IMR-90 (cell line): ENCODE measurements around the gene FAM98C. TPM values are rescaled to one million over a fixed set of nuclear protein-coding genes. Genes with fewer than 3 reads are reported as not detected.

Experiments
- ATAC-seq: fragments of 200-7000 bp; cut with Tn5 transposase; 2 replicates; pipeline ENCODE4 v1.9.1; 2020; ENCODE audit warnings: low read depth, mild to moderate bottlenecking, moderate library complexity
- BruUV-seq: library from RNA; stranded (reverse); fragments of 400-500 nt; replicated peaks from 2 replicates; lab custom pipeline; 2021; lab: Mats Ljungman, UMichigan
- CTCF ChIA-PET: fragments of 300-600 bp; formaldehyde crosslinking; extraction: SDS; loops from one replicate; lab custom pipeline; 2021; ENCODE audit warnings: antibody characterized with exemption; lab: Yijun Ruan, JAX
- POLR2A ChIA-PET: fragments of 300-600 bp; sonication (Branson Sonifier 250); formaldehyde crosslinking; loops from one replicate; lab custom pipeline; 2022; ENCODE audit warnings: antibody characterized with exemption; ENCODE audit not compliant: unreplicated experiment; lab: Charles Lee
- DNase-seq: peaks from one replicate; pipeline ENCODE4 v3.0.0; 2013
- H2AFZ ChIP-seq: replicated peaks from 2 replicates; pipeline ENCODE3; 2013; ENCODE audit warnings: low read length, mild to moderate bottlenecking; ENCODE audit not compliant: poor library complexity
- H2AK5ac ChIP-seq: 2 replicates; pipeline ENCODE4 v1.6.1; 2013; ENCODE audit warnings: low read depth, low read length, inconsistent platforms
- H2AK9ac ChIP-seq: replicated peaks from 2 replicates; pipeline ENCODE3; 2013; ENCODE audit warnings: mild to moderate bottlenecking, low read depth, low read length, moderate library complexity; ENCODE audit not compliant: poor library complexity
- H2BK120ac ChIP-seq: 2 replicates; pipeline ENCODE4 v1.6.1; 2013; ENCODE audit warnings: low read depth, low read length, inconsistent platforms
- H2BK15ac ChIP-seq: 3 replicates; pipeline ENCODE4 v1.6.1; 2013; ENCODE audit warnings: low read depth, low read length, inconsistent platforms
- H2BK20ac ChIP-seq: 2 replicates; pipeline ENCODE4 v1.6.1; 2013; ENCODE audit warnings: low read depth, mild to moderate bottlenecking, inconsistent platforms, low read length, moderate library complexity
- H2BK5ac ChIP-seq: 2 replicates; pipeline ENCODE4 v1.6.1; 2013; ENCODE audit warnings: mild to moderate bottlenecking, low read depth, low read length, inconsistent platforms; ENCODE audit not compliant: poor library complexity, severe bottlenecking
- H3K14ac ChIP-seq: replicated peaks from 2 replicates; pipeline ENCODE4 v1.6.1; 2013; ENCODE audit warnings: low read depth, low read length, inconsistent platforms
- H3K18ac ChIP-seq: 2 replicates; pipeline ENCODE4 v1.6.1; 2013; ENCODE audit warnings: low read depth, low read length, control low read depth
- H3K23ac ChIP-seq: 2 replicates; pipeline ENCODE4 v1.6.1; 2013; ENCODE audit warnings: low read depth, low read length, inconsistent platforms
- H3K27ac ChIP-seq: 2 replicates; pipeline ENCODE4 v1.5.1; 2013; ENCODE audit warnings: mild to moderate bottlenecking, control low read depth, low read length; ENCODE audit not compliant: insufficient read depth
- H3K27me3 ChIP-seq: 2 replicates; pipeline ENCODE4 v1.6.1; 2013; ENCODE audit warnings: low read length; ENCODE audit not compliant: control insufficient read depth, insufficient read depth
- H3K36me3 ChIP-seq: 2 replicates; pipeline ENCODE4 v1.6.1; 2013; ENCODE audit warnings: low read length, mixed read lengths; ENCODE audit not compliant: control insufficient read depth, insufficient read depth
- H3K4ac ChIP-seq: 2 replicates; pipeline ENCODE4 v1.6.1; 2013; ENCODE audit warnings: low read depth, low read length, inconsistent platforms
- H3K4me1 ChIP-seq: 2 replicates; pipeline ENCODE4 v1.6.1; 2013; ENCODE audit warnings: low read length, mixed read lengths; ENCODE audit not compliant: control insufficient read depth, insufficient read depth
- H3K4me2 ChIP-seq: 2 replicates; pipeline ENCODE4 v1.6.1; 2013; ENCODE audit warnings: low read depth, mild to moderate bottlenecking, control low read depth, low read length, moderate library complexity
- H3K4me3 ChIP-seq: 2 replicates; pipeline ENCODE4 v1.5.1; 2013; ENCODE audit warnings: low read depth, mild to moderate bottlenecking, control low read depth, low read length, moderate library complexity; ENCODE audit not compliant: insufficient read depth
- H3K56ac ChIP-seq: 2 replicates; pipeline ENCODE4 v1.6.1; 2013; ENCODE audit warnings: low read length, inconsistent platforms; ENCODE audit not compliant: insufficient read depth; ENCODE audit errors: extremely low read depth
- H3K79me1 ChIP-seq, 2 experiments: 2 replicates each; pipeline ENCODE4 v1.6.1; 2013; ENCODE audit warnings: low read length in 2 of 2, inconsistent platforms in 1 of 2, low read depth in 1 of 2
- H3K9ac ChIP-seq: 2 replicates; pipeline ENCODE4 v1.6.1; 2013; ENCODE audit warnings: low read depth, low read length, control low read depth
- H3K9me1 ChIP-seq: 2 replicates; pipeline ENCODE4 v1.6.1; 2013; ENCODE audit warnings: low read length, inconsistent platforms; ENCODE audit not compliant: insufficient read depth
- H3K9me3 ChIP-seq: 2 replicates; pipeline ENCODE4 v1.6.1; 2013; ENCODE audit warnings: low read length; ENCODE audit not compliant: control insufficient read depth, insufficient read depth
- H4K20me1 ChIP-seq: 2 replicates; pipeline ENCODE4 v1.6.1; 2013; ENCODE audit warnings: low read length, inconsistent platforms; ENCODE audit not compliant: insufficient read depth
- H4K5ac ChIP-seq: 2 replicates; pipeline ENCODE4 v1.6.1; 2013; ENCODE audit warnings: mild to moderate bottlenecking, low read depth, low read length, control low read depth
- H4K8ac ChIP-seq, 2 experiments: 2 replicates each; pipeline ENCODE4 v1.6.1; 2013; ENCODE audit warnings: low read depth in 2 of 2, low read length in 2 of 2, control low read depth in 1 of 2, inconsistent platforms in 1 of 2
- H4K91ac ChIP-seq: 2 replicates; pipeline ENCODE4 v1.6.1; 2013; ENCODE audit warnings: low read depth, low read length, inconsistent platforms; ENCODE audit not compliant: insufficient read depth
- BHLHE40 ChIP-seq: fragments of 150-350 bp; IDR thresholded peaks from 2 replicates; pipeline ENCODE4 v1.6.1; 2016; ENCODE audit warnings: mild to moderate bottlenecking, low read depth, low read length
- CEBPB ChIP-seq: IDR thresholded peaks from 2 replicates; pipeline ENCODE4 v1.6.1; 2012; ENCODE audit warnings: low read depth, low read length, improper control_type of control experiment
- FOS ChIP-seq: fragments of 150-350 bp; IDR thresholded peaks from 2 replicates; pipeline ENCODE4 v1.6.1; 2016; ENCODE audit warnings: low read depth, low read length
- MAFK ChIP-seq: IDR thresholded peaks from 2 replicates; pipeline ENCODE4 v1.6.1; 2012; ENCODE audit warnings: low read depth, low read length, improper control_type of control experiment
- MAZ ChIP-seq: IDR thresholded peaks from 2 replicates; pipeline ENCODE4 v1.6.1; 2012; ENCODE audit warnings: low read depth, mild to moderate bottlenecking, low read length, improper control_type of control experiment, moderate library complexity, borderline replicate concordance
- MXI1 ChIP-seq: IDR thresholded peaks from 2 replicates; pipeline ENCODE4 v1.6.1; 2012; ENCODE audit warnings: low read depth, mild to moderate bottlenecking, low read length, moderate library complexity, borderline replicate concordance
- NFE2L2 ChIP-seq: fragments of 150-350 bp; IDR thresholded peaks from 2 replicates; pipeline ENCODE4 v1.6.1; 2016; ENCODE audit warnings: low read depth, mild to moderate bottlenecking, low read length
- SMC3 ChIP-seq: fragments of 150-350 bp; IDR thresholded peaks from 2 replicates; pipeline ENCODE4 v1.6.1; 2016; ENCODE audit warnings: low read depth, mild to moderate bottlenecking, antibody characterized with exemption, low read length, moderate library complexity
- WGBS, 2 experiments: methylation state at CpG; one replicate each; pipeline versions ENCODE4 v1.1.5 to v1.1.7; 2013; ENCODE audit warnings: missing lambda C conversion rate in 2 of 2; ENCODE audit not compliant: insufficient read length in 1 of 2; ENCODE audit errors: extremely low coverage in 2 of 2; 5-methylcytosine and 5-hydroxymethylcytosine counted together
- dilution Hi-C: fragments of 300-500 bp; cut with HindIII; formaldehyde crosslinking; loops from one replicate; pipeline ENCODE4 v1.14.3; 2018; ENCODE audit warnings: low sequenced_read_pairs; ENCODE audit not compliant: unreplicated experiment
- in situ Hi-C: fragments of 300-500 bp; cut with MboI; formaldehyde crosslinking; loops from 3 replicates; pipeline ENCODE4 v1.14.3; 2019; ENCODE audit warnings: low sequenced_read_pairs, inconsistent platforms, mixed read lengths
- intact Hi-C: fragments of 100-400 bp; cut with micrococcal nuclease; formaldehyde crosslinking; loops from 2 replicates; pipeline ENCODE4 v1.10.0; 2022
- polyA plus RNA-seq, 3 experiments: library from polyadenylated mRNA; depleted of rRNA; stranded (reverse); fragments of >200 nt; gene quantifications; 2 replicates each; pipeline ENCODE4 v1.2.3, GENCODE V29; 2012; ENCODE audit warnings: low replicate concordance in 1 of 3
- total RNA-seq: library from RNA; depleted of rRNA; stranded (reverse); fragments of >200 nt; gene quantifications from 2 replicates; pipeline ENCODE4 v1.2.3, GENCODE V29; 2012
- TF ChIP-seq, protein P1 (sequence below): fragments of 150-350 bp; IDR thresholded peaks from 2 replicates; pipeline ENCODE4 v1.6.1; 2017; ENCODE audit warnings: mild to moderate bottlenecking, antibody characterized with exemption, low read length, low read depth
- TF ChIP-seq, protein P2 (sequence below): conservative IDR thresholded peaks from 2 replicates; pipeline ENCODE4 v1.5.1; 2012; ENCODE audit warnings: mild to moderate bottlenecking, low read depth, low read length, improper control_type of control experiment
- TF ChIP-seq, protein P3 (sequence below): fragments of 150-350 bp; IDR thresholded peaks from 2 replicates; pipeline ENCODE4 v1.6.1; 2016; ENCODE audit warnings: low read depth, mild to moderate bottlenecking, low read length, moderate library complexity, borderline replicate concordance

FAM98C gene
- total and polyA plus RNA-seq, 2 of the 4 experiments (the other 2 are of a cell fraction), result 3.6 to 17.9 TPM

DNA sequence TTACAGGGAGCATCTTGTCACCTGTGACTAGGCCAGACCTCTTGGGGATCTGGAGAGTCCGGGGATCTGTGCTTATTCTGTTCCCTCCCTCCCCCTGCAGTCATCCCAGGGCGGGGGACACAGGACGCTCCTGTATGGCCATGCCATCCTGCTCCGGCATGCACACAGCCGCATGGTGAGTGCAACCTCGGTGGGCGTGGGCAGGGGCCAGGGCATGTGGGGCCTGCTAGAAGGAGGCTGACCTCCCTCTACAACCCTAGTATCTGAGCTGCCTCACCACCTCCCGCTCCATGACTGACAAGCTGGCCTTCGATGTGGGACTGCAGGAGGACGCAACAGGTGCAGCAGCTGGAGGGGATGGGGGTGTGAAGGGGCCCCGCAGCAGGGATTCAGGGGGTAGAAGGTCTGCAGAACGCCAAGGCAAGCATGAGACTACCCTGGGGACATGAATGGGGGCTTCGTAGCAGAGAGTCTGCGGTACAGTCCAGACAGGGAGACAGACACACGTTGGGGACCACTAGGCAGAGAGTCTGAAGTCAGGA lies 40.6 kb downstream of the FAM98C start:
- Histone ChIP-seq H2BK120ac (no peak overlapping the region), H2AK5ac (no peak overlapping the region), H3K14ac (no peak overlapping the region), H3K4me3 (no peak overlapping the region), H3K36me3 (no peaks in the 10 kb centered on the region), H2BK15ac (no peak overlapping the region), H3K9ac (no peak overlapping the region), H3K18ac (no peak overlapping the region), H3K4me2 (no peak overlapping the region), H2BK20ac (no peak overlapping the region), H3K9me3 (no peaks in the 10 kb centered on the region), H2AK9ac (no peak overlapping the region), H3K9me1 (no peaks in the 10 kb centered on the region), H4K8ac (no peak overlapping the region), H4K91ac (no peak overlapping the region), H4K20me1 (no peaks in the 10 kb centered on the region), H3K56ac (no peak overlapping the region), H3K27ac (no peak overlapping the region), H3K4me1 (no peaks in the 10 kb centered on the region), H4K5ac (no peak overlapping the region), H3K79me1 (no peaks in the 10 kb centered on the region), H3K23ac (no peak overlapping the region), H2AFZ (no peak overlapping the region), H3K4ac (no peak overlapping the region), H3K27me3 (peaks cover 7% of the 10 kb centered on the region; the same call in 1 of the 2 replicates), H2BK5ac (no peak overlapping the region)
- intact Hi-C loops, result no loop called here
- 60% methylated on average over 3 of the region's 15 CpGs; no CpG with 5 or more reads in 1 of the 2 experiments for WGBS, 2 experiments
- dilution Hi-C loops, result no loop called here
- DNase-seq (no peak), ATAC-seq (no peak)
- CTCF ChIA-PET, result no interaction called here
- in situ Hi-C loops, result no loop called here
- BruUV-seq, result no TSS peak
- POLR2A ChIA-PET, result no interaction called here
- TF ChIP-seq, protein P1, sequence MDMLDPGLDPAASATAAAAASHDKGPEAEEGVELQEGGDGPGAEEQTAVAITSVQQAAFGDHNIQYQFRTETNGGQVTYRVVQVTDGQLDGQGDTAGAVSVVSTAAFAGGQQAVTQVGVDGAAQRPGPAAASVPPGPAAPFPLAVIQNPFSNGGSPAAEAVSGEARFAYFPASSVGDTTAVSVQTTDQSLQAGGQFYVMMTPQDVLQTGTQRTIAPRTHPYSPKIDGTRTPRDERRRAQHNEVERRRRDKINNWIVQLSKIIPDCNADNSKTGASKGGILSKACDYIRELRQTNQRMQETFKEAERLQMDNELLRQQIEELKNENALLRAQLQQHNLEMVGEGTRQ, result no peak
- TF ChIP-seq SMC3 (no peak), NFE2L2 (no peak), MXI1 (no peak), CEBPB (no peak), FOS (no peak), BHLHE40 (no peak), MAFK (no peak), MAZ (no peak)
- TF ChIP-seq, protein P2, sequence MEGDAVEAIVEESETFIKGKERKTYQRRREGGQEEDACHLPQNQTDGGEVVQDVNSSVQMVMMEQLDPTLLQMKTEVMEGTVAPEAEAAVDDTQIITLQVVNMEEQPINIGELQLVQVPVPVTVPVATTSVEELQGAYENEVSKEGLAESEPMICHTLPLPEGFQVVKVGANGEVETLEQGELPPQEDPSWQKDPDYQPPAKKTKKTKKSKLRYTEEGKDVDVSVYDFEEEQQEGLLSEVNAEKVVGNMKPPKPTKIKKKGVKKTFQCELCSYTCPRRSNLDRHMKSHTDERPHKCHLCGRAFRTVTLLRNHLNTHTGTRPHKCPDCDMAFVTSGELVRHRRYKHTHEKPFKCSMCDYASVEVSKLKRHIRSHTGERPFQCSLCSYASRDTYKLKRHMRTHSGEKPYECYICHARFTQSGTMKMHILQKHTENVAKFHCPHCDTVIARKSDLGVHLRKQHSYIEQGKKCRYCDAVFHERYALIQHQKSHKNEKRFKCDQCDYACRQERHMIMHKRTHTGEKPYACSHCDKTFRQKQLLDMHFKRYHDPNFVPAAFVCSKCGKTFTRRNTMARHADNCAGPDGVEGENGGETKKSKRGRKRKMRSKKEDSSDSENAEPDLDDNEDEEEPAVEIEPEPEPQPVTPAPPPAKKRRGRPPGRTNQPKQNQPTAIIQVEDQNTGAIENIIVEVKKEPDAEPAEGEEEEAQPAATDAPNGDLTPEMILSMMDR, result no peak
- TF ChIP-seq, protein P3, sequence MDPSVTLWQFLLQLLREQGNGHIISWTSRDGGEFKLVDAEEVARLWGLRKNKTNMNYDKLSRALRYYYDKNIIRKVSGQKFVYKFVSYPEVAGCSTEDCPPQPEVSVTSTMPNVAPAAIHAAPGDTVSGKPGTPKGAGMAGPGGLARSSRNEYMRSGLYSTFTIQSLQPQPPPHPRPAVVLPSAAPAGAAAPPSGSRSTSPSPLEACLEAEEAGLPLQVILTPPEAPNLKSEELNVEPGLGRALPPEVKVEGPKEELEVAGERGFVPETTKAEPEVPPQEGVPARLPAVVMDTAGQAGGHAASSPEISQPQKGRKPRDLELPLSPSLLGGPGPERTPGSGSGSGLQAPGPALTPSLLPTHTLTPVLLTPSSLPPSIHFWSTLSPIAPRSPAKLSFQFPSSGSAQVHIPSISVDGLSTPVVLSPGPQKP, result no peak
